ENCODE results near the gene KSR2. TPM values are rescaled to one million over a fixed set of nuclear protein-coding genes. Genes with fewer than 3 reads are reported as not detected.
A peak's percentile ranks its signal among the peaks of the same experiment; 100 is the strongest.

KSR2 gene
- total RNA-seq, 1 donor: under 0.01 TPM

GRCh38 chr12:117518594-117519270, 450.1 kb downstream of the KSR2 start:
- peak; percentile 23 for DNase-seq (ENCODE audit: insufficient read length, low spot score, missing footprints)
- Histone ChIP-seq H3K79me2 (ENCODE audit: insufficient read depth, low read length) (no peaks in the 10 kb centered on the region), H3K4me3 (ENCODE audit: insufficient read depth, low read length) (no peak overlapping the region), H2AFZ (ENCODE audit: low read length) (no peak overlapping the region), H3K27me3 (ENCODE audit: insufficient read depth, low read length) (no peaks in the 10 kb centered on the region), H3K9me3 (ENCODE audit: low read depth, low read length) (no peaks in the 10 kb centered on the region), H4K20me1 (ENCODE audit: insufficient read depth, low read length) (no peaks in the 10 kb centered on the region), H3K27ac (ENCODE audit: low read depth, low read length) (no peak overlapping the region), H3K36me3 (ENCODE audit: insufficient read depth, low read length) (no peaks in the 10 kb centered on the region), H3K4me2 (ENCODE audit: insufficient read depth, low read length) (no peak overlapping the region), H3K4me1 (ENCODE audit: insufficient read depth, low read length) (peaks cover 3% of the 10 kb centered on the region)
- TF ChIP-seq, protein P1, sequence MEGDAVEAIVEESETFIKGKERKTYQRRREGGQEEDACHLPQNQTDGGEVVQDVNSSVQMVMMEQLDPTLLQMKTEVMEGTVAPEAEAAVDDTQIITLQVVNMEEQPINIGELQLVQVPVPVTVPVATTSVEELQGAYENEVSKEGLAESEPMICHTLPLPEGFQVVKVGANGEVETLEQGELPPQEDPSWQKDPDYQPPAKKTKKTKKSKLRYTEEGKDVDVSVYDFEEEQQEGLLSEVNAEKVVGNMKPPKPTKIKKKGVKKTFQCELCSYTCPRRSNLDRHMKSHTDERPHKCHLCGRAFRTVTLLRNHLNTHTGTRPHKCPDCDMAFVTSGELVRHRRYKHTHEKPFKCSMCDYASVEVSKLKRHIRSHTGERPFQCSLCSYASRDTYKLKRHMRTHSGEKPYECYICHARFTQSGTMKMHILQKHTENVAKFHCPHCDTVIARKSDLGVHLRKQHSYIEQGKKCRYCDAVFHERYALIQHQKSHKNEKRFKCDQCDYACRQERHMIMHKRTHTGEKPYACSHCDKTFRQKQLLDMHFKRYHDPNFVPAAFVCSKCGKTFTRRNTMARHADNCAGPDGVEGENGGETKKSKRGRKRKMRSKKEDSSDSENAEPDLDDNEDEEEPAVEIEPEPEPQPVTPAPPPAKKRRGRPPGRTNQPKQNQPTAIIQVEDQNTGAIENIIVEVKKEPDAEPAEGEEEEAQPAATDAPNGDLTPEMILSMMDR (IDR thresholded peaks at IDR 0.05; ENCODE audit: extremely low read depth, low read depth, low read length): no peak

GRCh38 chr12:117517219-117517739, 451.5 kb downstream of the KSR2 start:
- no peaks in the 10 kb centered on the region for H4K20me1 ChIP-seq (ENCODE audit: insufficient read depth, low read length)
- H2AFZ ChIP-seq (ENCODE audit: low read length): no peak overlapping the region
- no peak overlapping the region for H3K4me2 ChIP-seq (ENCODE audit: insufficient read depth, low read length)
- H3K27me3 ChIP-seq (ENCODE audit: insufficient read depth, low read length): no peaks in the 10 kb centered on the region
- H3K79me2 ChIP-seq (ENCODE audit: insufficient read depth, low read length): no peaks in the 10 kb centered on the region
- TF ChIP-seq, protein P1 (IDR thresholded peaks at IDR 0.05; ENCODE audit: extremely low read depth, low read depth, low read length): no peak
- no peaks in the 10 kb centered on the region for H3K36me3 ChIP-seq (ENCODE audit: insufficient read depth, low read length)
- no peak overlapping the region for H3K27ac ChIP-seq (ENCODE audit: low read depth, low read length)
- no peak overlapping the region for H3K4me3 ChIP-seq (ENCODE audit: insufficient read depth, low read length)
- peaks cover 3% of the 10 kb centered on the region for H3K4me1 ChIP-seq (ENCODE audit: insufficient read depth, low read length)
- no peaks in the 10 kb centered on the region for H3K9me3 ChIP-seq (ENCODE audit: low read depth, low read length)
- no peak for DNase-seq (ENCODE audit: insufficient read length, low spot score, missing footprints)

DNA sequence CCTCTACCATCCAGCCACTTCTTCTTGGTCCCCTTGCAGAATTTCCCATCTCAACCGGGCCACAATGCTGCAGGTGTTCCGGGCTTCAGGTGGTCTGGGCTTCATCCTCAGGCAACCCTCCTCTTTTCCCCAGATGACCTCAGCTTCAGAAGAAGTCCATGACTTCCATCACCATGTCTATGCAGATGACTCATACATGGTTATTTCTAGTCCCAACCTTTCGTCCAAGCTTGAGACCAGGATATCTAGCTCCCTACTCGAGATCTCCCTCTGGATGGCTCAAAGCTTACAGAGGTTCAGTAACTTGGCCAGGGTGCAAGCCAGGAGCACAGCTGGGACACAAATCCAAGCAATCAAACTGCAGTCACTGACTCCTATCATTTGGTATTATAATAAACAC, 452.8 kb downstream of the KSR2 start:
- no peak overlapping the region for H3K27ac ChIP-seq (ENCODE audit: low read depth, low read length)
- no peaks in the 10 kb centered on the region for H4K20me1 ChIP-seq (ENCODE audit: insufficient read depth, low read length)
- H2AFZ ChIP-seq (ENCODE audit: low read length): no peak overlapping the region
- no peaks in the 10 kb centered on the region for H3K36me3 ChIP-seq (ENCODE audit: insufficient read depth, low read length)
- no peak for DNase-seq (ENCODE audit: insufficient read length, low spot score, missing footprints)
- peaks cover 1% of the 10 kb centered on the region for H3K4me1 ChIP-seq (ENCODE audit: insufficient read depth, low read length)
- H3K27me3 ChIP-seq (ENCODE audit: insufficient read depth, low read length): no peaks in the 10 kb centered on the region
- H3K4me3 ChIP-seq (ENCODE audit: insufficient read depth, low read length): no peak overlapping the region
- no peak overlapping the region for H3K4me2 ChIP-seq (ENCODE audit: insufficient read depth, low read length)
- TF ChIP-seq, protein P1 (IDR thresholded peaks at IDR 0.05; ENCODE audit: extremely low read depth, low read depth, low read length): no peak
- H3K9me3 ChIP-seq (ENCODE audit: low read depth, low read length): no peaks in the 10 kb centered on the region
- no peaks in the 10 kb centered on the region for H3K79me2 ChIP-seq (ENCODE audit: insufficient read depth, low read length)

DNA sequence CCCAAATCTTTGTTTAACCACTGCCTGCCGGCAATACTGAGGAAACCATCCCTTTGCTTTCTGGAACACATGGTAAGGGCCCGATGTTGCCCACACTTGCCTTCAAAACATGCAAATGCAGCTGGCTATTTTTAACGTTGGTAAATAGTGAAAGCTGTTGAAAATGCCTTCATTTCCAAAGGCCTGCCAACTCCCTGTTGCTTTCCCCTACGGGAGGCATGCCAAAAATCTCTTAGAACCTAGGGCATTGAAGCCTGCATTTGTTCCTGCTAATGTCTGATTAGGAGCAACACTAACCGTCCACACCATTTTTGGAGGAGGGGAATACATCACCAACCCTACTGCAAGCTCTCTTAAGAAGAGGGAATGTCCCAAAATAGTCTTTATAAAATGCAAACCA, 454.8 kb downstream of the KSR2 start:
- no peak overlapping the region for H2AFZ ChIP-seq (ENCODE audit: low read length)
- no peak for DNase-seq (ENCODE audit: insufficient read length, low spot score, missing footprints)

More for the DNA sequence above, 454.8 kb downstream of the KSR2 start:
- H3K27ac ChIP-seq (ENCODE audit: low read depth, low read length): no peak overlapping the region
- no peaks in the 10 kb centered on the region for H3K9me3 ChIP-seq (ENCODE audit: low read depth, low read length)
- no peak overlapping the region for H3K4me2 ChIP-seq (ENCODE audit: insufficient read depth, low read length)
- no peaks in the 10 kb centered on the region for H3K4me1 ChIP-seq (ENCODE audit: insufficient read depth, low read length)
- no peaks in the 10 kb centered on the region for H4K20me1 ChIP-seq (ENCODE audit: insufficient read depth, low read length)
- no peaks in the 10 kb centered on the region for H3K36me3 ChIP-seq (ENCODE audit: insufficient read depth, low read length)
- TF ChIP-seq, protein P1 (IDR thresholded peaks at IDR 0.05; ENCODE audit: extremely low read depth, low read depth, low read length): no peak
- H3K79me2 ChIP-seq (ENCODE audit: insufficient read depth, low read length): no peaks in the 10 kb centered on the region
- H3K4me3 ChIP-seq (ENCODE audit: insufficient read depth, low read length): no peak overlapping the region
- H3K27me3 ChIP-seq (ENCODE audit: insufficient read depth, low read length): no peaks in the 10 kb centered on the region

Measured in osteoblast (primary cell).